Right lobe of liver (tissue), 4 donors: ENCODE results near the gene ANKS1B.

Source experiments
- POLR2A ChIP-seq: fragments of 450-650 bp; IDR thresholded peaks from one replicate; pipeline ENCODE4 v1.6.1; 2017; ENCODE audit warnings: antibody characterized with exemption, mild to moderate bottlenecking
- TF ChIP-seq, protein P1 (sequence below), 4 donors: fragments of 200-600 bp in 3 of 4; fragments of 450-650 bp in 1 of 4; IDR thresholded peaks; one replicate each; pipeline versions ENCODE4 v1.5.1 to v1.8.0; 2016 to 2022; ENCODE audit warnings: antibody characterized with exemption in 4 of 4, mild to moderate bottlenecking in 2 of 4
- donor health status: DM: no; HTN: no; CAD: no.
- donor health status: DM: no; HTN: no; CAD: no.
- donor health status: DM: no; HTN: yes; CAD: no.

DNA sequence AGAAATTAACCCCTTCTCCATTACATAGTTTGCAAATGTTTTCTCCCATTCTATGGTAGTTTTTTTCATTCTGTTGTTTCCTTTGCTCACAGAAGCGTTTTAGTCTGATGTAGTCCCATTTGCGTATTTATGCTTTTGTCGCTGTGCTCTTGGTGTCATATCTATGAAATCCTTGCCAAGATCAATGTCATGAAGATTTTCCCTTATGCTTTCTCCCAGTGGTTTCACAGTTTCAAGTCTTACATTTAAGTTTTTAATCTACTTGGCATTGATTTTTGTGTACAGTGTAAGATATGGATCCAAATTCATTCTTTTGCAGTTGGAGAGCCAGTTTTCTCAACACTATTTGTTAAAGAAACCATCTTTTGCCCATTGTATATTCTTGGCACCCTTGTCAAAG is 982.0 kb downstream of the ANKS1B start:
- TF ChIP-seq, protein P1, sequence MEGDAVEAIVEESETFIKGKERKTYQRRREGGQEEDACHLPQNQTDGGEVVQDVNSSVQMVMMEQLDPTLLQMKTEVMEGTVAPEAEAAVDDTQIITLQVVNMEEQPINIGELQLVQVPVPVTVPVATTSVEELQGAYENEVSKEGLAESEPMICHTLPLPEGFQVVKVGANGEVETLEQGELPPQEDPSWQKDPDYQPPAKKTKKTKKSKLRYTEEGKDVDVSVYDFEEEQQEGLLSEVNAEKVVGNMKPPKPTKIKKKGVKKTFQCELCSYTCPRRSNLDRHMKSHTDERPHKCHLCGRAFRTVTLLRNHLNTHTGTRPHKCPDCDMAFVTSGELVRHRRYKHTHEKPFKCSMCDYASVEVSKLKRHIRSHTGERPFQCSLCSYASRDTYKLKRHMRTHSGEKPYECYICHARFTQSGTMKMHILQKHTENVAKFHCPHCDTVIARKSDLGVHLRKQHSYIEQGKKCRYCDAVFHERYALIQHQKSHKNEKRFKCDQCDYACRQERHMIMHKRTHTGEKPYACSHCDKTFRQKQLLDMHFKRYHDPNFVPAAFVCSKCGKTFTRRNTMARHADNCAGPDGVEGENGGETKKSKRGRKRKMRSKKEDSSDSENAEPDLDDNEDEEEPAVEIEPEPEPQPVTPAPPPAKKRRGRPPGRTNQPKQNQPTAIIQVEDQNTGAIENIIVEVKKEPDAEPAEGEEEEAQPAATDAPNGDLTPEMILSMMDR (IDR thresholded peaks at IDR 0.05), result no peak
- no peak for TF ChIP-seq POLR2A
